IPS-NIHi7 (cell line): ENCODE measurements around the gene MYH6.
A peak's percentile ranks its signal among the peaks of the same experiment; 100 is the strongest.

Experiments
- DNase-seq: peaks from one replicate; pipeline ENCODE4 v3.0.0; 2012; ENCODE audit warnings: mixed read lengths; ENCODE audit errors: extremely low spot score

Gene MYH6

GRCh38 chr14:23358553-23359166 is 49.4 kb downstream of the MYH6 start:
- no peak for DNase-seq

- DNase-seq: no peak
Measured at GRCh38 chr14:23358042-23358441, 50.0 kb downstream of the MYH6 start.

- DNase-seq: no peak
Measured at GRCh38 chr14:23357261-23357660, 50.8 kb downstream of the MYH6 start.

GRCh38 chr14:23356662-23357061 is 51.4 kb downstream of the MYH6 start:
- DNase-seq: no peak

- DNase-seq: no peak
Measured at GRCh38 chr14:23355871-23356435, 52.1 kb downstream of the MYH6 start.

GRCh38 chr14:23354990-23355389 is 53.1 kb downstream of the MYH6 start:
- DNase-seq: no peak

GRCh38 chr14:23353433-23353780 is 54.7 kb downstream of the MYH6 start:
- DNase-seq: no peak

- DNase-seq: peak; percentile 90
Measured at GRCh38 chr14:23352506-23353432, 55.3 kb downstream of the MYH6 start, which contains the start of gene SLC22A17. Gene SLC22A17, minus strand, starts transcription at chr14:23352887.

GRCh38 chr14:23351681-23352505 is 56.2 kb downstream of the MYH6 start:
- peak; percentile 67 for DNase-seq

- no peak for DNase-seq
Measured at GRCh38 chr14:23349156-23349845, 58.8 kb downstream of the MYH6 start.

- no peak for DNase-seq
Measured at GRCh38 chr14:23348297-23348655, 59.8 kb downstream of the MYH6 start.

- DNase-seq: no peak
Measured at GRCh38 chr14:23347406-23348296, 60.4 kb downstream of the MYH6 start.

- DNase-seq: peak; percentile 26
Measured at GRCh38 chr14:23346693-23347405, 61.2 kb downstream of the MYH6 start.

GRCh38 chr14:23345987-23346692 is 61.9 kb downstream of the MYH6 start:
- DNase-seq: peak; percentile 36

GRCh38 chr14:23344481-23344880 is 63.6 kb downstream of the MYH6 start:
- no peak for DNase-seq

GRCh38 chr14:23339506-23340268 is 68.4 kb downstream of the MYH6 start:
- DNase-seq: no peak

GRCh38 chr14:23335623-23336022 is 72.5 kb downstream of the MYH6 start:
- no peak for DNase-seq
